Gastroesophageal sphincter (tissue), 4 donors: ENCODE data around the gene PSMC4. TPM values are rescaled to one million over a fixed set of nuclear protein-coding genes. Genes with fewer than 3 reads are reported as not detected.

Experiments
- ATAC-seq: fragments of 150-250 bp; one replicate; pipeline ENCODE4 v1.9.1; 2016; ENCODE audit warnings: mild to moderate bottlenecking, moderate library complexity
- H3K27ac ChIP-seq, 4 donors: fragments of 200-600 bp; sonication (generic) in 3 of 4; 1 replicate in 3 of 4; 2 replicates in 1 of 4; pipeline ENCODE4 v1.5.1; 2016 to 2019
- H3K27me3 ChIP-seq: fragments of 200-600 bp; sonication (generic); one replicate; pipeline ENCODE4 v1.5.1; 2019
- H3K36me3 ChIP-seq, 2 donors: fragments of 200-600 bp; sonication (generic); one replicate each; pipeline ENCODE4 v1.5.1; 2019; ENCODE audit warnings: control low read depth in 1 of 2
- H3K4me1 ChIP-seq, 3 donors: fragments of 200-600 bp; sonication (generic); 1 replicate in 2 of 3; 2 replicates in 1 of 3; pipeline ENCODE4 v1.5.1; 2016 to 2019; ENCODE audit warnings: control low read depth in 2 of 3
- H3K4me3 ChIP-seq, 2 donors: fragments of 200-600 bp; sonication (generic); one replicate each; pipeline ENCODE4 v1.5.1; 2019; ENCODE audit warnings: mild to moderate bottlenecking in 1 of 2, moderate library complexity in 1 of 2
- H3K9me3 ChIP-seq, 3 donors: fragments of 200-600 bp; sonication (generic); one replicate each; pipeline ENCODE4 v1.5.1; 2017 to 2019; ENCODE audit warnings: control low read depth in 2 of 3
- CTCF ChIP-seq, 4 experiments: fragments of 200-600 bp in 2 of 4; fragments of 450-650 bp in 2 of 4; sonication (generic) in 1 of 4; IDR thresholded peaks; one replicate each; pipeline ENCODE4 v1.5.1; 2017 to 2019; ENCODE audit warnings: antibody characterized with exemption in 4 of 4, mild to moderate bottlenecking in 2 of 4, moderate library complexity in 2 of 4
- EP300 ChIP-seq: sonication (generic); formaldehyde crosslinking; IDR thresholded peaks from one replicate; pipeline ENCODE4 v1.6.1; 2017; ENCODE audit warnings: antibody characterized with exemption, mild to moderate bottlenecking
- POLR2A ChIP-seq, 2 donors: fragments of 450-650 bp; IDR thresholded peaks; one replicate each; pipeline ENCODE4 v1.6.1; 2017; ENCODE audit warnings: antibody characterized with exemption in 2 of 2, mild to moderate bottlenecking in 2 of 2, moderate library complexity in 1 of 2
- POLR2AphosphoS5 ChIP-seq: sonication (generic); formaldehyde crosslinking; IDR thresholded peaks from one replicate; pipeline ENCODE4 v1.6.1; 2017; ENCODE audit warnings: antibody characterized with exemption
- WGBS, 2 donors: methylation state at CpG; one replicate each; pipeline ENCODE4 v1.1.5; 2018; ENCODE audit warnings: low coverage in 1 of 2; 5-methylcytosine and 5-hydroxymethylcytosine counted together
- total RNA-seq, 4 donors: library from RNA; depleted of rRNA; stranded (reverse); fragments of >200 nt; gene quantifications; one replicate each; pipeline ENCODE4 v1.1.0, GENCODE V29; 2016

The PSMC4 gene
- total RNA-seq, 4 donors from 2014 or later, result 75.2 to 104 (median 94.7) TPM

GRCh38 chr19:39996811-39997637 is 26.1 kb downstream of the PSMC4 start, which contains the start of gene ZNF546:
Gene ZNF546, plus strand, starts transcription at chr19:39997060. Its CDS starts 1,267 bp downstream, at chr19:39998327.
- Histone ChIP-seq H3K27me3 (no peaks in the 10 kb centered on the region), H3K27ac (peak within 1 kb of the TSS; percentile 82 to 92 (median 86)), H3K4me3 (peak within 1 kb of the TSS; percentile 49 to 63), H3K4me1 (peaks cover 0 to 22% (median 7%) of the 10 kb centered on the region in 3 donors), H3K36me3 (peaks cover 0 to 12% of the 10 kb centered on the region in 2 donors), H3K9me3 (peaks cover 0 to 8% (median 0%) of the 10 kb centered on the region in 3 donors)
- peak; percentile 98 for ATAC-seq
- no peak for TF ChIP-seq CTCF (IDR thresholded peaks at IDR 0.05)
- peak; percentile 88 for TF ChIP-seq POLR2A (IDR thresholded peaks at IDR 0.05)
- TF ChIP-seq EP300, result no peak
- peak; percentile 97 for TF ChIP-seq POLR2AphosphoS5
- WGBS, 2 donors, result 14 to 31% methylated on average over 7 to 9 of the region's 53 CpGs

GRCh38 chr19:39997638-39998216 is 26.8 kb downstream of the PSMC4 start:
- H3K9me3 ChIP-seq, result peaks cover 0 to 8% (median 0%) of the 10 kb centered on the region in 3 donors
- H3K27ac ChIP-seq, result peak overlapping the region; percentile 82 to 92 (median 86)
- peaks cover 0 to 22% (median 7%) of the 10 kb centered on the region in 3 donors for H3K4me1 ChIP-seq
- H3K36me3 ChIP-seq, result peaks cover 0 to 12% of the 10 kb centered on the region in 2 donors
- no peak for TF ChIP-seq POLR2A (IDR thresholded peaks at IDR 0.05)
- no peak for ATAC-seq
- WGBS, 2 donors, result 57% methylated on average over 5 of the region's 5 CpGs
- H3K27me3 ChIP-seq, result no peaks in the 10 kb centered on the region
- H3K4me3 ChIP-seq, result peak overlapping the region; percentile 49 to 63

- Histone ChIP-seq H3K4me3 (no peak overlapping the region), H3K4me1 (peaks cover 0 to 22% (median 7%) of the 10 kb centered on the region in 3 donors), H3K9me3 (peaks cover 0 to 6% (median 0%) of the 10 kb centered on the region in 3 donors), H3K27me3 (no peaks in the 10 kb centered on the region), H3K36me3 (peaks cover 0 to 12% of the 10 kb centered on the region in 2 donors), H3K27ac (no peak overlapping the region)
- whole genome bisulfite sequencing, 2 donors, result 62 to 85% methylated on average over 4 of the region's 4 CpGs
- no peak for TF ChIP-seq POLR2AphosphoS5
- no peak for TF ChIP-seq POLR2A (IDR thresholded peaks at IDR 0.05)
- TF ChIP-seq EP300, result no peak
- ATAC-seq, result no peak
Measured at GRCh38 chr19:39998501-39998900, 27.5 kb downstream of the PSMC4 start.

GRCh38 chr19:40005691-40006272 is 34.8 kb downstream of the PSMC4 start:
- Histone ChIP-seq H3K27ac (no peak overlapping the region), H3K27me3 (no peaks in the 10 kb centered on the region), H3K4me3 (no peak overlapping the region), H3K4me1 (peaks cover 0 to 8% (median 0%) of the 10 kb centered on the region in 3 donors), H3K9me3 (peaks cover 0 to 4% (median 0%) of the 10 kb centered on the region in 3 donors), H3K36me3 (peaks cover 15 to 50% of the 10 kb centered on the region in 2 donors)
- TF ChIP-seq CTCF (IDR thresholded peaks at IDR 0.05) (no peak), POLR2A (IDR thresholded peaks at IDR 0.05) (peak in 1 of 2 donors; percentile 9)
- WGBS, 2 donors, result 51 to 67% methylated on average over 3 to 4 of the region's 4 CpGs
- no peak for ATAC-seq

- Histone ChIP-seq H3K4me3 (no peak overlapping the region), H3K27me3 (no peaks in the 10 kb centered on the region), H3K36me3 (peaks cover 15 to 55% of the 10 kb centered on the region in 2 donors), H3K4me1 (peaks cover 0 to 8% (median 0%) of the 10 kb centered on the region in 3 donors), H3K9me3 (peaks cover 0 to 9% (median 0%) of the 10 kb centered on the region in 3 donors), H3K27ac (no peak overlapping the region)
- ATAC-seq, result no peak
- TF ChIP-seq CTCF (IDR thresholded peaks at IDR 0.05) (no peak), POLR2A (IDR thresholded peaks at IDR 0.05) (no peak), POLR2AphosphoS5 (no peak)
- WGBS, 2 donors, result 40 to 42% methylated on average over 1 of the region's 1 CpG
Measured at GRCh38 chr19:40006273-40006691, 35.3 kb downstream of the PSMC4 start.
